ENCODE measurements around the gene TMEM171.

Gene TMEM171

DNA sequence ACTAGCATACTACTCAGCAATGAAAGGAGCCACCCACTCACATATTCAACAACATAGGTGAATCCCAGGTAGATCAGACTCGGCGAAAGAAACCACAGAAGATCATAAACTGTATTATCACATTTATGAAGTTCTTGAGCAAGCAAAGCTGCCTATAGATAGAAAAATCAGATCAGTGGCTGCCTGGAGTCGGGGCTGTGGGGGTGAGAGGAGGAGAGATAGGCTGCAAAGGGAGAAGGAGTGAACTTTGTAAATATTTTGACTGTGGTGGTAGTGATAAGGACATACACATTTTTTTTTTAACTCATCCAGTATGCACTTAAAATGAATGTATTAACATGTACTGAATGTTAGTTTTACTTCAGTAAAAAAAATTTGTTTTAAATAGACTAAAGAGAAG lies 29.2 kb downstream of the TMEM171 start:
- ATAC-seq (ENCODE audit: insufficient read depth, low read depth) = no peak
- peaks cover 22% of the 10 kb centered on the region for H3K27me3 ChIP-seq (ENCODE audit: insufficient read depth, low read length, poor library complexity)
- no peaks in the 10 kb centered on the region for H3K9me3 ChIP-seq (ENCODE audit: insufficient read depth, low read length, severe bottlenecking)
- no peak overlapping the region for H3K4me2 ChIP-seq (ENCODE audit: insufficient read depth, low read length)
- no peaks in the 10 kb centered on the region for H3K79me2 ChIP-seq (ENCODE audit: insufficient read depth, low read length)
- no peaks in the 10 kb centered on the region for H3K36me3 ChIP-seq (ENCODE audit: insufficient read depth, low read length)
- no peaks in the 10 kb centered on the region for H3K4me1 ChIP-seq (ENCODE audit: insufficient read depth, low read length)
- H4K20me1 ChIP-seq (ENCODE audit: insufficient read depth, low read length) = no peaks in the 10 kb centered on the region
- no peak overlapping the region for H3K27ac ChIP-seq (ENCODE audit: low read length)
- DNase-seq = no peak
- H2AFZ ChIP-seq (ENCODE audit: low read depth, low read length) = no peak overlapping the region
- no peak overlapping the region for H3K9ac ChIP-seq (ENCODE audit: low read depth, low read length)
- TF ChIP-seq EZH2 (IDR thresholded peaks at IDR 0.05; ENCODE audit: borderline replicate concordance, low read depth, low read length, severe bottlenecking) = no peak
- TF ChIP-seq, protein P1, sequence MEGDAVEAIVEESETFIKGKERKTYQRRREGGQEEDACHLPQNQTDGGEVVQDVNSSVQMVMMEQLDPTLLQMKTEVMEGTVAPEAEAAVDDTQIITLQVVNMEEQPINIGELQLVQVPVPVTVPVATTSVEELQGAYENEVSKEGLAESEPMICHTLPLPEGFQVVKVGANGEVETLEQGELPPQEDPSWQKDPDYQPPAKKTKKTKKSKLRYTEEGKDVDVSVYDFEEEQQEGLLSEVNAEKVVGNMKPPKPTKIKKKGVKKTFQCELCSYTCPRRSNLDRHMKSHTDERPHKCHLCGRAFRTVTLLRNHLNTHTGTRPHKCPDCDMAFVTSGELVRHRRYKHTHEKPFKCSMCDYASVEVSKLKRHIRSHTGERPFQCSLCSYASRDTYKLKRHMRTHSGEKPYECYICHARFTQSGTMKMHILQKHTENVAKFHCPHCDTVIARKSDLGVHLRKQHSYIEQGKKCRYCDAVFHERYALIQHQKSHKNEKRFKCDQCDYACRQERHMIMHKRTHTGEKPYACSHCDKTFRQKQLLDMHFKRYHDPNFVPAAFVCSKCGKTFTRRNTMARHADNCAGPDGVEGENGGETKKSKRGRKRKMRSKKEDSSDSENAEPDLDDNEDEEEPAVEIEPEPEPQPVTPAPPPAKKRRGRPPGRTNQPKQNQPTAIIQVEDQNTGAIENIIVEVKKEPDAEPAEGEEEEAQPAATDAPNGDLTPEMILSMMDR (IDR thresholded peaks at IDR 0.05; ENCODE audit: borderline replicate concordance, extremely low read depth, low read length, poor library complexity, severe bottlenecking) = no peak
- H3K4me3 ChIP-seq (ENCODE audit: low read depth in 1 of 2, low read length in 2 of 2) = no peak overlapping the region

DNA sequence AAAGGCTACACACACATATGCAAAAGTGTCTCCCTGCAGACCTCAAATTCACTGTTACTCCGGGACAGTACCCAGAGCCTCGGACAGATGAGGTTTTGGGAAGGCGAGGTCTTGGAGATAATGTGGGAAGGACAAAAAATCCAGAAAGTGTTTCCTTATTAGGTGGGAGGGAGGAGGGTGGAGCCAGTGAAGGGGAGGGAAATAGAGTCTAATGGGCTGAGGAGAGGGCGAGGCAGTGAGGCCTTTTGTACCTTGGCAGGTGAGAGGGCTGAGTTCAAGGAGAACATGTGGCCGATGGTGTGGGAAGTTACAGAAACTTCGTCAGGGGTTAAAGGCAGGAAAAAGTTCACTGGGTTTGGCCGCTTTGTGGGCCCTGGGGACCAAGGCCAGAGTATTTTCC lies 30.5 kb downstream of the TMEM171 start:
- no peaks in the 10 kb centered on the region for H4K20me1 ChIP-seq (ENCODE audit: insufficient read depth, low read length)
- no peaks in the 10 kb centered on the region for H3K4me1 ChIP-seq (ENCODE audit: insufficient read depth, low read length)

DNA sequence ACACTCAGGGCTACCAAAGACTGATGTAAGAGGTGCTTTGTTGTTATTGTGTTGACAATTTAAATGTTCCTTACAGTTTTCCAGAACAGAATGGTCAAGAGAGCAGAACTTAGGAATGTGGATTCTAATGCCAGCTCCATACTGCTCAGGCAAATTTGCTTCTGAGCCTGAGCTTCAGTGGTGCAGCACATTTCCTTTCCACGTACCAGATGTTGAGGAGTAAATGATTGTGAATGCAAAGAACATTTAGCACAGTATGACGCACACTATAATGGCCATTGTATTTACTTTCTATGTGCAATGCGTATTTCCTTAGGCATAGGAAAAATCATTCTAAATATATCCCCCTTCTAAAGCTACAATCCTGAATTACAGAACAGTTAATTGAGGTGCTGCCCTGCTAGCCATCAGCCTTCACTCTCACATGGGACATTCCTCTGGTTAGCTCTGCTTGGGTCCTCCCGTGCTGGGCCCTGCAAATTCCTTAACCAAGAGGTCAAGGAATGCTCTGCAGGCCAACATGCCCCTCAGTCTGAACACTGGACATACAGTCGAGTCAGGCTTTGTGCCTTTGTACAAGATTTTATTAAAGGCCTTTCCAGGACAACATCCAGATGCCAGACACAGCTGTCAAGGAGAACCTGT lies 31.5 kb downstream of the TMEM171 start:
- Histone ChIP-seq H2AFZ (ENCODE audit: low read depth, low read length) (no peak overlapping the region), H3K27me3 (ENCODE audit: insufficient read depth, low read length, poor library complexity) (peaks cover 28% of the 10 kb centered on the region), H3K9me3 (ENCODE audit: insufficient read depth, low read length, severe bottlenecking) (no peaks in the 10 kb centered on the region), H3K9ac (ENCODE audit: low read depth, low read length) (no peak overlapping the region), H3K4me3 (ENCODE audit: low read depth in 1 of 2, low read length in 2 of 2) (no peak overlapping the region), H3K27ac (ENCODE audit: low read length) (no peak overlapping the region), H3K79me2 (ENCODE audit: insufficient read depth, low read length) (no peaks in the 10 kb centered on the region), H4K20me1 (ENCODE audit: insufficient read depth, low read length) (no peaks in the 10 kb centered on the region), H3K4me2 (ENCODE audit: insufficient read depth, low read length) (no peak overlapping the region), H3K4me1 (ENCODE audit: insufficient read depth, low read length) (no peaks in the 10 kb centered on the region), H3K36me3 (ENCODE audit: insufficient read depth, low read length) (no peaks in the 10 kb centered on the region)
- ATAC-seq (ENCODE audit: insufficient read depth, low read depth) (no peak), DNase-seq (no peak)
- TF ChIP-seq, protein P1 (IDR thresholded peaks at IDR 0.05; ENCODE audit: borderline replicate concordance, extremely low read depth, low read length, poor library complexity, severe bottlenecking) = no peak
- TF ChIP-seq EZH2 (IDR thresholded peaks at IDR 0.05; ENCODE audit: borderline replicate concordance, low read depth, low read length, severe bottlenecking) = no peak

More for the DNA sequence above, 30.5 kb downstream of the TMEM171 start:
- ATAC-seq (ENCODE audit: insufficient read depth, low read depth) = no peak
- H3K79me2 ChIP-seq (ENCODE audit: insufficient read depth, low read length) = no peaks in the 10 kb centered on the region
- no peak overlapping the region for H3K27ac ChIP-seq (ENCODE audit: low read length)
- H3K4me3 ChIP-seq (ENCODE audit: low read depth in 1 of 2, low read length in 2 of 2) = no peak overlapping the region
- no peaks in the 10 kb centered on the region for H3K36me3 ChIP-seq (ENCODE audit: insufficient read depth, low read length)
- H3K27me3 ChIP-seq (ENCODE audit: insufficient read depth, low read length, poor library complexity) = peaks cover 28% of the 10 kb centered on the region
- no peak overlapping the region for H3K9ac ChIP-seq (ENCODE audit: low read depth, low read length)
- DNase-seq = no peak
- TF ChIP-seq, protein P1 (IDR thresholded peaks at IDR 0.05; ENCODE audit: borderline replicate concordance, extremely low read depth, low read length, poor library complexity, severe bottlenecking) = no peak
- no peak for TF ChIP-seq EZH2 (IDR thresholded peaks at IDR 0.05; ENCODE audit: borderline replicate concordance, low read depth, low read length, severe bottlenecking)
- H2AFZ ChIP-seq (ENCODE audit: low read depth, low read length) = no peak overlapping the region
- H3K4me2 ChIP-seq (ENCODE audit: insufficient read depth, low read length) = no peak overlapping the region
- H3K9me3 ChIP-seq (ENCODE audit: insufficient read depth, low read length, severe bottlenecking) = no peaks in the 10 kb centered on the region
